Trophoblast cell (in vitro differentiated cells and primary cell): Measurements from ENCODE around the gene ZFHX2.

Source experiments
- DNase-seq, 2 donors: peaks; one replicate each; pipeline ENCODE4 v3.0.0-alpha.2; 2016
- H2AFZ ChIP-seq: 2 replicates; pipeline ENCODE4 v1.6.1; 2013; ENCODE audit warnings: low read length, moderate library complexity, mild to moderate bottlenecking; ENCODE audit not compliant: insufficient read depth, poor library complexity
- H2AK5ac ChIP-seq: 2 replicates; pipeline ENCODE4 v1.6.1; 2013; ENCODE audit warnings: mild to moderate bottlenecking, low read length
- H2BK120ac ChIP-seq: 2 replicates; pipeline ENCODE4 v1.6.1; 2013; ENCODE audit warnings: low read length, mild to moderate bottlenecking, moderate library complexity; ENCODE audit not compliant: insufficient read depth, poor library complexity
- H2BK12ac ChIP-seq: 2 replicates; pipeline ENCODE4 v1.6.1; 2013; ENCODE audit warnings: mild to moderate bottlenecking, low read length, moderate library complexity
- H2BK5ac ChIP-seq: 2 replicates; pipeline ENCODE4 v1.6.1; 2013; ENCODE audit warnings: low read length, low read depth, moderate library complexity, mild to moderate bottlenecking; ENCODE audit not compliant: poor library complexity
- H3K14ac ChIP-seq: 2 replicates; pipeline ENCODE4 v1.6.1; 2013; ENCODE audit warnings: mild to moderate bottlenecking, low read length
- H3K18ac ChIP-seq: 2 replicates; pipeline ENCODE4 v1.6.1; 2013; ENCODE audit warnings: mild to moderate bottlenecking, low read length
- H3K23ac ChIP-seq: 2 replicates; pipeline ENCODE4 v1.6.1; 2013; ENCODE audit warnings: low read length
- H3K27ac ChIP-seq: 2 replicates; pipeline ENCODE4 v1.5.1; 2013; ENCODE audit warnings: low read depth, mild to moderate bottlenecking, inconsistent platforms, low read length, moderate library complexity
- H3K27me3 ChIP-seq: 2 replicates; pipeline ENCODE4 v1.6.1; 2013; ENCODE audit warnings: inconsistent platforms, mild to moderate bottlenecking, low read length, moderate library complexity; ENCODE audit not compliant: insufficient read depth
- H3K36me3 ChIP-seq, 2 experiments: 1 replicate in 1 of 2; 2 replicates in 1 of 2; pipeline ENCODE4 v1.6.1; 2013; ENCODE audit warnings: low read length in 2 of 2, mild to moderate bottlenecking in 2 of 2, moderate library complexity in 1 of 2; ENCODE audit not compliant: insufficient read depth in 2 of 2, control insufficient read depth in 1 of 2
- H3K4ac ChIP-seq: 2 replicates; pipeline ENCODE4 v1.6.1; 2013; ENCODE audit warnings: low read depth, mild to moderate bottlenecking, low read length, moderate library complexity
- H3K4me1 ChIP-seq, 2 experiments: 1 replicate in 1 of 2; 2 replicates in 1 of 2; pipeline ENCODE4 v1.6.1; 2013; ENCODE audit warnings: low read length in 2 of 2, mild to moderate bottlenecking in 2 of 2, moderate library complexity in 1 of 2; ENCODE audit not compliant: insufficient read depth in 2 of 2, control insufficient read depth in 1 of 2
- H3K4me2 ChIP-seq: 2 replicates; pipeline ENCODE4 v1.6.1; 2013; ENCODE audit warnings: inconsistent platforms, mild to moderate bottlenecking, low read length, moderate library complexity
- H3K4me3 ChIP-seq: 2 replicates; pipeline ENCODE4 v1.5.1; 2013; ENCODE audit warnings: mild to moderate bottlenecking, low read depth, low read length, inconsistent platforms
- H3K79me1 ChIP-seq: one replicate; pipeline ENCODE4 v1.6.1; 2013; ENCODE audit warnings: low read length
- H3K79me2 ChIP-seq: 2 replicates; pipeline ENCODE4 v1.6.1; 2013; ENCODE audit warnings: low read length, mild to moderate bottlenecking; ENCODE audit not compliant: control insufficient read depth, insufficient read depth, poor library complexity
- H3K9ac ChIP-seq: 2 replicates; pipeline ENCODE4 v1.6.1; 2013; ENCODE audit warnings: mild to moderate bottlenecking, low read length
- H3K9me3 ChIP-seq: 2 replicates; pipeline ENCODE4 v1.6.1; 2013; ENCODE audit warnings: low read depth, mild to moderate bottlenecking, control low read depth, inconsistent platforms, low read length; ENCODE audit not compliant: insufficient read depth
- H4K12ac ChIP-seq: 2 replicates; pipeline ENCODE4 v1.6.1; 2013; ENCODE audit warnings: low read depth, mild to moderate bottlenecking, low read length, moderate library complexity
- H4K8ac ChIP-seq: 2 replicates; pipeline ENCODE4 v1.6.1; 2013; ENCODE audit warnings: low read depth, mild to moderate bottlenecking, low read length, moderate library complexity
- H4K91ac ChIP-seq: one replicate; pipeline ENCODE4 v1.6.1; 2013; ENCODE audit warnings: low read depth, mild to moderate bottlenecking, low read length, moderate library complexity
- WGBS: extraction: QIAGEN DNeasy Blood & Tissue Kit; methylation state at CpG from one replicate; pipeline ENCODE4 v1.1.7; 2013; ENCODE audit warnings: missing lambda C conversion rate; ENCODE audit not compliant: insufficient read length, insufficient coverage; ENCODE audit errors: extremely low coverage; 5-methylcytosine and 5-hydroxymethylcytosine counted together

The ZFHX2 gene

DNA sequence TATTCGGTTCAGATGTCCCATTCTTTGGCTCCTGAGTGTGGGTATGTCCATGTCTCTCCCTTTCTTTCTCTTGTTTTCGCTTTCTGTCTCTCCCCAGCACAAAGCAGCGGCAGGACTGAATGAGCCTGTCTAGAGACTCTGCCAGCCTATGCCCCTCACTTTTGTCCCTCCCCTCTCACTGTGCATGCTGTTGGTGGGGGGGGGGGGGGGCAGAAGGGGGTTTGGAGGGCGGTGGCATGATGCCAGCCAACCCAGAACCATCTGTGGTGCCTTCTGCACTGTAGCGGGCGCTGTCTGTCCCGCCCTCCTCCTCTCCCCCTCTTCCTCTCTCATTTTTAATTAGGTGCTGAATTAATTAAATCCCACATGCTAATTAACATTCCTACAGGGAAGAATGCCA, 64.3 kb downstream of the ZFHX2 start:
- H3K36me3 ChIP-seq: peaks cover 2 to 14% of the 10 kb centered on the region in 2 experiments
- H2AK5ac ChIP-seq: no peak overlapping the region
- DNase-seq: no peak
- H3K14ac ChIP-seq: no peak overlapping the region
- no peak overlapping the region for H3K23ac ChIP-seq
- no peak overlapping the region for H3K18ac ChIP-seq
- H3K9ac ChIP-seq: no peak overlapping the region
- no peaks in the 10 kb centered on the region for H3K9me3 ChIP-seq
- no peak overlapping the region for H3K4ac ChIP-seq
- no peaks in the 10 kb centered on the region for H3K79me1 ChIP-seq
- H2BK12ac ChIP-seq: no peak overlapping the region
- no peak overlapping the region for H3K27ac ChIP-seq
- no peak overlapping the region for H2BK120ac ChIP-seq
- H3K4me3 ChIP-seq: no peak overlapping the region
- no peak overlapping the region for H2BK5ac ChIP-seq
- H4K8ac ChIP-seq: no peak overlapping the region
- WGBS: no CpG with 5 or more reads among the region's 7 CpGs
- no peaks in the 10 kb centered on the region for H3K79me2 ChIP-seq
- no peak overlapping the region for H3K4me2 ChIP-seq
- H2AFZ ChIP-seq: no peak overlapping the region
- H4K12ac ChIP-seq: no peak overlapping the region
- no peak overlapping the region for H4K91ac ChIP-seq
- no peaks in the 10 kb centered on the region for H3K4me1 ChIP-seq
- no peaks in the 10 kb centered on the region for H3K27me3 ChIP-seq

DNA sequence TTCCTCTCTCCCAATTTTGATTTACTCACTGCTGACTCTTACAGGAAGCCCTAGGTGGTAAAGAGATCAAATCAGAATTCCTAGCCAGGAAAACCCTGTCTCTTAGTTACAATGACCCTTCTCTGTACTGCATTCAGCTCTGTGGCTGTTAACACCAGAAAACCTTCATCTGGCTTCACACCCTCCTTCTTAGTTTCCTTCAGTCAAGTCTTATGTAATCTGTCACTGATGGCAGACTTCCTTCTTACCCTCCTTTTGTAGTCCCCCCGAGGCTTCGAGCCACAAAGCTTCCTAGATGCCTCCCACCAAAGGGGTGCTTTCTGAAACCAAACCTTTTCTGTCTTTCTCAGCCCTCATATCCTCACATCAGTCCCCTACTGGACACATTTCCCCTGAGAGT, 65.5 kb downstream of the ZFHX2 start:
- Histone ChIP-seq H4K12ac (no peak overlapping the region), H4K91ac (no peak overlapping the region)

DNA sequence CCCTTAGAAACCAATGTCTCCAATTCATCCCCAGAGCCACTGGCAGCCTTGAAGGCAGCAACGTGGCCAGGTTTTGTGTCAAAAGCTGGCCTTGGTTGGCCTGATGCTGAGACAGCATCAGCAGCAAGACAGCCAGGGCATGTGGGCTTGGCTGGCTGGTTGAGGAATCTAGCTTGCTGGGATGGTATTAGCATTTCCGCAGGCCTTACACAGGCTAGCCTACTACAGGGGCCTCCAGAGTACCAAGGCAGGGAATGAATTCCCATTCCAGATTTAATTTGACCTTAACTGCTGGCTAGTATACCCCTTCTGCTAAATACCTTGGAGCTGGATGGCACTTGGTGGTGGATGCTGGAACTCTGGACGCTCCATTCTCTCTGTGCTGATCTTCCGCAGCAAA, 66.2 kb downstream of the ZFHX2 start:
- no peaks in the 10 kb centered on the region for H3K27me3 ChIP-seq
- DNase-seq: no peak
- no peak overlapping the region for H2AFZ ChIP-seq
- H3K18ac ChIP-seq: no peak overlapping the region
- H4K8ac ChIP-seq: no peak overlapping the region
- H2AK5ac ChIP-seq: no peak overlapping the region
- H3K79me1 ChIP-seq: no peaks in the 10 kb centered on the region
- H3K27ac ChIP-seq: no peak overlapping the region
- H2BK12ac ChIP-seq: no peak overlapping the region
- no CpG with 5 or more reads among the region's 4 CpGs for WGBS
- no peak overlapping the region for H3K14ac ChIP-seq
- no peaks in the 10 kb centered on the region for H3K79me2 ChIP-seq
- no peak overlapping the region for H4K12ac ChIP-seq
- H3K4me2 ChIP-seq: no peak overlapping the region
- no peak overlapping the region for H3K4ac ChIP-seq
- H3K9ac ChIP-seq: no peak overlapping the region
- H2BK5ac ChIP-seq: no peak overlapping the region
- no peak overlapping the region for H4K91ac ChIP-seq
- no peak overlapping the region for H2BK120ac ChIP-seq
- no peak overlapping the region for H3K4me3 ChIP-seq
- H3K23ac ChIP-seq: no peak overlapping the region
- peaks cover 2 to 14% of the 10 kb centered on the region in 2 experiments for H3K36me3 ChIP-seq
- no peaks in the 10 kb centered on the region for H3K4me1 ChIP-seq
- no peaks in the 10 kb centered on the region for H3K9me3 ChIP-seq

More for the DNA sequence above, 65.5 kb downstream of the ZFHX2 start:
- H3K14ac ChIP-seq: no peak overlapping the region
- no peak overlapping the region for H2AFZ ChIP-seq
- H3K36me3 ChIP-seq: peaks cover 2 to 14% of the 10 kb centered on the region in 2 experiments
- H3K79me1 ChIP-seq: no peaks in the 10 kb centered on the region
- WGBS: no CpG with 5 or more reads among the region's 2 CpGs
- H3K4me2 ChIP-seq: no peak overlapping the region
- H2BK5ac ChIP-seq: no peak overlapping the region
- no peak overlapping the region for H3K27ac ChIP-seq
- no peak overlapping the region for H4K8ac ChIP-seq
- H3K4me3 ChIP-seq: no peak overlapping the region
- no peaks in the 10 kb centered on the region for H3K4me1 ChIP-seq
- H2BK120ac ChIP-seq: no peak overlapping the region
- no peak overlapping the region for H3K4ac ChIP-seq
- no peaks in the 10 kb centered on the region for H3K79me2 ChIP-seq
- H3K27me3 ChIP-seq: no peaks in the 10 kb centered on the region
- H3K23ac ChIP-seq: no peak overlapping the region
- H3K9me3 ChIP-seq: no peaks in the 10 kb centered on the region
- H2AK5ac ChIP-seq: no peak overlapping the region
- DNase-seq: no peak
- H2BK12ac ChIP-seq: no peak overlapping the region
- H3K18ac ChIP-seq: no peak overlapping the region
- no peak overlapping the region for H3K9ac ChIP-seq

DNA sequence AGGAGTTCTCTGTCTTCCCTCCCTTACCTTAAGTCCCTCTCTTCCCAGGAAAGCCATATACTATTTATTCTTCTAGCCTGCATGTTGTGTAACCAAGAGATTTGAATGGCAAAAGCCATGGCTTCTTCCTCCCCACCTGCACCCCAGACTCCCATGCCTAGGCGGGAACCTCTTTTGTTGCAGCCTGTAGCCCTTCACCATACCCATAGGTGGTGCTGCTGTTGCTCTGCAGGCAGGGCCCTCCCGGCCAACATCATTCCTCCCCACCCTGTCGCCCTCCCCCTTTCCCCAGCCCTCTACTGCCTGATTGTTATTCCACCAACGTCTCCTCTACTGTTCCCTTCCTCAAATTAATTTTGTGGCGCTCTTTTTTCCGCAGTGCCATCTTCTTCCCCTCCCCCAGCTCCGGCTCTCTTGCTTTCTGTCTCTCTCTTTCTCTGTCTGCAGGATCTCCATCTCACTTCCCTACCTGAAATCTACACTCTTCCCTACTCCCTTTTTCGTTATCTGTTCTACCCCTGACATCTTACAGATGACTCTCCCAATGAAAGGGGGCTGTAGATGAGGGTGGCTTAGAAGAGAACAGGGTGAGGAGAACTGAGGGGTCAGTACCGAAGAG, 68.2 kb downstream of the ZFHX2 start:
- Histone ChIP-seq H3K27ac (no peak overlapping the region), H3K27me3 (no peaks in the 10 kb centered on the region), H4K8ac (no peak overlapping the region), H2BK5ac (no peak overlapping the region), H3K79me2 (no peaks in the 10 kb centered on the region), H2AFZ (no peak overlapping the region), H4K12ac (no peak overlapping the region), H3K9ac (no peak overlapping the region), H3K4me3 (no peak overlapping the region), H2BK12ac (no peak overlapping the region), H3K18ac (no peak overlapping the region), H3K14ac (no peak overlapping the region), H3K4ac (no peak overlapping the region), H3K9me3 (no peaks in the 10 kb centered on the region), H2AK5ac (no peak overlapping the region), H4K91ac (no peak overlapping the region), H2BK120ac (no peak overlapping the region), H3K4me2 (no peak overlapping the region), H3K23ac (no peak overlapping the region), H3K36me3 (peaks cover 2 to 14% of the 10 kb centered on the region in 2 experiments), H3K4me1 (no peaks in the 10 kb centered on the region), H3K79me1 (no peaks in the 10 kb centered on the region)
- no CpG with 5 or more reads among the region's 9 CpGs for WGBS
- DNase-seq: no peak
